Stimulated activated CD8-positive, alpha-beta memory T cell treated with anti-CD3 and anti-CD28 coated beads, Interleukin-4, amount 100 ng/mL, for 4 hours (primary cell): ENCODE results near the gene NTN3.

ENCODE experiments used
- DNase-seq, 2 donors: peaks; one replicate each; pipeline ENCODE4 v3.0.0-alpha.2; 2020; ENCODE audit warnings: low read depth in 2 of 2, low spot score in 1 of 2

NTN3 gene

DNA sequence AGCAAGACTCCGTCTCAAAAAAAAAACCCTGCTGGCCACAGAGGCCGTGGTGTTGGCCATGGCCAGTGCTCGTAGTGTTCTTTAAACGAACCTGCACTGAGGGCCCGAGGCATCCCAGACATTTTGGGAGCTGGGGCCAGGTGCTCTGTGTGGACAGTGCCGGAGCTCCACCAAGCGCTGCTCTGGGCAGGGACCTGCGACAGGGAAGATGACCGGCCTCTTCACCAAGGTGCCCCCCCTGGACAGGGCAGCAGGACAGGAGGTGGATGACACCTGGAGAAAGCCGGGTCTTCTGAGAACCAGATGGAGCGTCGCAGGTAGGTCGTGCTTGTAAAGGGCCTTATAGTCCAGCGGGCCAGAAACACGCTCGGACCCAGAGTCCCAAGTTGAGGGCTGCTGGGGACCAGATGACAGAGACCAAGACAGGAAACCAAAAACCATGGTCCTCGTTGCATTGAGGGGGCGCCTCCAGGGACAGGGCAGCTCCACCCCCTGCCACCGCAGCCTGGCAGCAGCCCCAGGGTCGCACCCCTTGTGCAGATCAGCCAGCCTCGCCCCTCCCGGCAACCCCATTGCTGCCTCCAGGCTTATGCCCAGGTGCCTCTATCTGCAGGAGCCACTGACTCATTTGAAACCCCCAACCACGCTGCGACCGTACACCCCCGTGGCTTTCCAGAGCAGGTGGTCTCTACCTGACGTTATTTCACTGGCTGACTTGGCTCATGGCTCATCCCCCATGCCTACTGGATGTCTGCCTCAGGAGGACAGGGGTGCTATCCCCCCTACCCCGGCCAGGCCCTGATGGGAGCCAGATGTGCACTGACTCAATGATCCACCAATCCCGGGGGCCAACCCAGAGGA lies 4.2 kb upstream of the NTN3 start:
- no peak for DNase-seq

DNA sequence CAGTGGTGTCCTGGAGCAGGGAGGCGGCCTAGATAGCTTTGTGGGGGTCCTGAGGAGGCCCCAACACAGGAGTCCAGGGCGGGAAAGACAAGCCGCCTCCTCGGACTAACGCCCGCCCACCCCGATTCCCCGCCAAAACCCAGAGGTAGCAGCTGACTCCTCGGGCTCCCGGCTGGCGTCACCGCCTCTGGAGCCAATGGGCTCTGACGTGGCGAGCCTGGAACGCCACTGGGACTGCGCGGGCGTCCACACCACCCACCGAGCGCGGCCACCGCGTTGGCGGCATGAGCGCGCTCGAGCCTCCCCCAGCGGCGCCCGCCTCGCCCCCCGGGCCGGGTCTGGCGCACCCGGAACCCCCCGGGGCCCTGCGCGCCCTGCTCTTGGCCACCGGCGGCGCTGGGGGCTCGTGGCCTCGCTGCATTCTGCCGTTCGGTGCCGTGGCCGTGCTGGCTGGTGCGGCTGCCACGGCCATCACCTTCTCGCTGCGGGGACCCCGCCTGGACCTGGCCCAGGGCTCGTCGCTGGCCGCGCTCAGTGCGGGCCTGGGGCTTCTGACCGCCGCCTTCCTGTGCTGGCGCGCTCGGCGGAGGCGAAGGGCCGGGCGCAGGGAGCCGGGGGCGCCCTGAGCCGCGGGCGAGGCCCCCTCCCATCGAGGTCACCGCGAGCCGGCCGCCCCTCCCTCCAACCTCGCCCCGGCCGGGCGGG lies 3.4 kb upstream of the NTN3 start:
- DNase-seq: no peak

DNA sequence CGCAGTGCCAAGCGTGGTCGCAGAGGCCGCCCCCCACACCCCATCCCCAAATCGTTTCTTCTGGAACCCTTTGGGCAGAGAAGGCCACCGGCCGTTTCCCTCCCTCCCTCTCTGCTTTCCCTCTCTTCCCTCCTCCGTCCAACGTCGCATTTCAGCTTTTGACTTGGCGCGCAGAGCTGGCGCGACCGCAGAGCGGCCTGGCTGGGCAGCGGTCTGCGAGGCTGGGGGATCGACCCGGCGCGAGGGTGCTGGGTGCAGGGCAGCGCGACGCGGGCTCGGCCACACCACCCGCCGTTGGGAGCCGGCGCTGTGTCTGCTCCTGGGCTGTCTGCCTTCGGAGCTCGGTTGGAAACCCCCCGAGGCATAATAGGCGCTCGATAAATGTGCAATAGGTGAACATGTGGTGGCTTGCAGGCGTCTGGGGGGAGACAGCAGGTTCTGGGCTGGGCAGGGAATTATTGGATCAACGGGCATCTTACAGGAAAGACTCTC lies 2.8 kb upstream of the NTN3 start:
- no peak for DNase-seq

DNA sequence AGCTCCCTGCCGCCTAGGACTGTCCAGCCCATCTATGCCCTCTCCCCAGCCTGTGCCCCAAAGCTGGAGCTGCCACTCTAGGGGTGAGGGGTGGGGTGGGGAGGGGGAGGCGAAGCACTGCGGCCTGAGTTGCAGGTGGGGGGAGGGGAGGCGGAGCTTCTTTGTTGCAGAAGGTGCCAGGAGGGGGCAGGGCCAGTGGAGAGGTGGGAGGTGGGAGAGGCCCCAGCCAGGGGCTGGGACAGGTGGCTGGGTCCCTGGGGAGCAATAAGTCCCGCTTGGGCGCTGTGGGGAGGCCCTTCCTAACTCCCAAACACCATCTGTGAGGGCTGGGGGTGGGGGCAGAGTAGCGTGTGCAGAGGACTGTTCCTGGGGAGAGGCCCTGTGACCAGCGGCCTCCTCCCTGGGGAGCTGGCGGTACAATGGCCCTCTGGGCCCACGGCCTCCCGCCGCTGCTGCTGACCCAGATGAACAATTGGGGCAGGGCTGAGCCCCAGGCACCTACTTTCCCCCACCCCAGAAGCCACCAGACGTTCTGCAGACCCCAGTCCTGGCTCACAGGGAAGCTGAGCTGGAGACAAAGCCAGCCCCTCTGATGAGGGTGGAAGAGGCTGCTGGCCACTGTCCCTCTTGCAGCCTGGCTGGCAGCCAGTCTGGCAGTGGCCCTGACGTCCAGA lies 2.2 kb upstream of the NTN3 start:
- DNase-seq: no peak

DNA sequence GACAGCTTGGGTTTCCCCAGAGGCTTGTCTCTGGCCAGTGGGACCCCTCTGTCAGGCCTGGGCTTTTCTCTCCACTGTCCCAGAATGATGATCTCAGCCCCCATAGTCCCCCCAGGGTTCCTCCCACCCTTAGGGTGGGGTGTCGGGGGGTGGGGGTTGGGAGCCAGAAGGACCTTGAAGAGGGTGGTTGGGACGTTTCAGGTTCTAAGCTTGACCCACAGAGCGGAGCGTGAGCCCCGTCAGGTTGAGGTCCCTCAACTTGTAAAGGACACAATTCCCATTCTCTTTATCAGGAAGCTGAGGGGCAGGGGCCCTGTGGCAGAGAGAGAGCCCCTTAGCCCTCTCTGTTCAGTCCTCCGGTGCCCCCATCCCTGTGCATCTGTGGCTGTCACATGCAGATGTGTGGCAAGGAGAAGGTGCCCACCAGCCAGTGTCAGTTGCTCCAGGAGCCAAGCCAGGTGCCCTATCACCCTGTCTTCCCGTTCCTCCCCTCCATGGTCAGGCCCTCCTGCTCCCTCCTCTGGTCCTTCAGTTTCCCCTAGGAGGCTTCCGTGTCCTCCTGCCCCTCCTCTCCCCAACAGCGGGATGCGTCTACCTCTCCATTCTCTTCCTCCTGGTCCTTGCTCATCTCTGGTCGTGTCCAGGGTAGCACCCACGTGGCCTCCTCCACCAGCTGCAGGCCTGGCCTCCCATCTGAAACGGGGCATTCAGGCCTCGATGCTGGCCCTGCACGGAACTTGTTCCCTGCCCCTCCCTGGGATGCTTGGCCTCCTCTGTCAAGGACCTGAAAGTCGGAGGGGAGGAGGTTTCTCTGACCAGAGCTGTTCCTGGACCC lies 1.5 kb upstream of the NTN3 start:
- no peak for DNase-seq

DNA sequence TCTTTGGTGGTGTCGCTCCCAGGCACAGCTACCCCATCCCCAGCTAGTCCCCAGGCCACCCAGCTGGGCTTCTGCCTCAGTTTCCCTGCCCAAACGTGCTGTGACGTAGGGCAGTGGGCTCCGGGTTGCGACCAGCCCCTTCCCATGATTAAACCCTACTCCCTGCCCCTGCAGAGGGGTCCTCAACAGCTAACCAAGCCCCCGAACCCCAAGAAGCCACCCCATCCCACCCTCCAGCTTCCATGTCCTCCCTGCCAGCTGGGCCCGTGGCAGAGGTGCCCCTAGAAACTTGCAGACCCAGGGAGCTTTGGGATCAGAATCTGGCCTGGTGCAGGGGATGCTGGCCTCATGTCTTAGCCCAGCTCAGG lies 879 bp upstream of the NTN3 start:
- DNase-seq: no peak

DNA sequence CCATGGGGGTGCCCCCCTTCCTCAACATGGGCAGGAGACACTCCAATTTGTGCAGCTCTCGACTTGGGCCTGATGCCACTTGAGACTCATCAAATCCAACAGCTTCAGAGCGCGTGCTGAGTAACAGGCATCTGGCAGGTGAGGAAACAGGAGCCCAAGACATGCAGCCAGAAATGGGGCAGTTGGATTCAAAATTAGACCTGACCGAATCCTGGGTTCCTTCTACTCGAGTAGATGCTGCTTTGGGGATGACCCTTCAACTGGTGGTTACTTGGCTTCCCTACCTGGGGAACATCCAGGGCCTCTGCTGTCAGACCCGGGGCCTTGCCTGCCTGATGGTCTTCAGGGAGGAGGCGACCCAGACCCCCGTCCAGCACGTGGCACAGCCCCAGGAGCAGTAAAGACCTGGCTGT lies 488 bp upstream of the NTN3 start:
- DNase-seq: no peak

DNA sequence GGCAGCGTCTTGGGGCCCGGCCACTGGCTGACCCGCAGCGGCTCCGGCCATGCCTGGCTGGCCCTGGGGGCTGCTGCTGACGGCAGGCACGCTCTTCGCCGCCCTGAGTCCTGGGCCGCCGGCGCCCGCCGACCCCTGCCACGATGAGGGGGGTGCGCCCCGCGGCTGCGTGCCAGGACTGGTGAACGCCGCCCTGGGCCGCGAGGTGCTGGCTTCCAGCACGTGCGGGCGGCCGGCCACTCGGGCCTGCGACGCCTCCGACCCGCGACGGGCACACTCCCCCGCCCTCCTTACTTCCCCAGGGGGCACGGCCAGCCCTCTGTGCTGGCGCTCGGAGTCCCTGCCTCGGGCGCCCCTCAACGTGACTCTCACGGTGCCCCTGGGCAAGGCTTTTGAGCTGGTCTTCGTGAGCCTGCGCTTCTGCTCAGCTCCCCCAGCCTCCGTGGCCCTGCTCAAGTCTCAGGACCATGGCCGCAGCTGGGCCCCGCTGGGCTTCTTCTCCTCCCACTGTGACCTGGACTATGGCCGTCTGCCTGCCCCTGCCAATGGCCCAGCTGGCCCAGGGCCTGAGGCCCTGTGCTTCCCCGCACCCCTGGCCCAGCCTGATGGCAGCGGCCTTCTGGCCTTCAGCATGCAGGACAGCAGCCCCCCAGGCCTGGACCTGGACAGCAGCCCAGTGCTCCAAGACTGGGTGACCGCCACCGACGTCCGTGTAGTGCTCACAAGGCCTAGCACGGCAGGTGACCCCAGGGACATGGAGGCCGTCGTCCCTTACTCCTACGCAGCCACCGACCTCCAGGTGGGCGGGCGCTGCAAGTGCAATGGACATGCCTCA lies 773 bp downstream of the NTN3 start:
- DNase-seq: no peak

DNA sequence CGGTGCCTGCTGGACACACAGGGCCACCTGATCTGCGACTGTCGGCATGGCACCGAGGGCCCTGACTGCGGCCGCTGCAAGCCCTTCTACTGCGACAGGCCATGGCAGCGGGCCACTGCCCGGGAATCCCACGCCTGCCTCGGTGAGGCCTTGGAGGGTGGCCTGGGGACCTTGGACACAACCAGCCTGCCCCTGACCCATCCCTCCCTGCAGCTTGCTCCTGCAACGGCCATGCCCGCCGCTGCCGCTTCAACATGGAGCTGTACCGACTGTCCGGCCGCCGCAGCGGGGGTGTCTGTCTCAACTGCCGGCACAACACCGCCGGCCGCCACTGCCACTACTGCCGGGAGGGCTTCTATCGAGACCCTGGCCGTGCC lies 1.4 kb downstream of the NTN3 start:
- DNase-seq: no peak

DNA sequence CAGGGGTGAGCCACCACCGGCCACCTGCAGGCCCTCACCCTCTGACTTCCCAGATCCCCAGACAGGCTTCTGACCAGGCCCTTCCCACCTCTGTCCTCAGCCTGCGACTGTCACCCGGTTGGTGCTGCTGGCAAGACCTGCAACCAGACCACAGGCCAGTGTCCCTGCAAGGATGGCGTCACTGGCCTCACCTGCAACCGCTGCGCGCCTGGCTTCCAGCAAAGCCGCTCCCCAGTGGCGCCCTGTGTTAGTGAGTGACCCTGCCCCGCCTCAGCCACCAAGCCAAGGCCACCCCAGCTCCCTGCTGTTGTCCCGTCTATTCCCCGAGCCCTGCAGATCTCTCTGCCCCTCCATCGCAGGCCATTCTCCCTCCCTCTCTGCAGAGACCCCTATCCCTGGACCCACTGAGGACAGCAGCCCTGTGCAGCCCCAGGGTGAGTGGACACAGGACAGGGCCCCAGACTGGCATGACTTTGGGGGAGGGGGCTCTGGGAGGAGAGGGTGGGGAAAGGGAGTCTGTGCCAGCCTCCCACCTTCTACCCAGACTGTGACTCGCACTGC lies 1.9 kb downstream of the NTN3 start:
- no peak for DNase-seq

DNA sequence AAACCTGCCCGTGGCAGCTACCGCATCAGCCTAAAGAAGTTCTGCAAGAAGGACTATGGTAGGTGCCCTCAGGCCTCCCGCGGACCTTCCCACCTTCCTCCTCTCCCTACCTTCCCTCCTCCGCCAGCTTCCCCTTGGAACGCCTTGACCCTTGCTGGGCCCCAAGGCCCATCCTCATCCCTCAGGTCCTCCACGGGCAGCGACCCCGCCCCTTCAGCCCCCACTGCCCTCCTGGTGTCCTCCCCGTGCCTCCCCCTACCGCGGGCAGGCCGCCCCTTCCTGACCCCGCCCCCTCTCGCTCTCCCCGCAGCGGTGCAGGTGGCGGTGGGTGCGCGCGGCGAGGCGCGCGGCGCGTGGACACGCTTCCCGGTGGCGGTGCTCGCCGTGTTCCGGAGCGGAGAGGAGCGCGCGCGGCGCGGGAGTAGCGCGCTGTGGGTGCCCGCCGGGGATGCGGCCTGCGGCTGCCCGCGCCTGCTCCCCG lies 2.4 kb downstream of the NTN3 start:
- DNase-seq: no peak

DNA sequence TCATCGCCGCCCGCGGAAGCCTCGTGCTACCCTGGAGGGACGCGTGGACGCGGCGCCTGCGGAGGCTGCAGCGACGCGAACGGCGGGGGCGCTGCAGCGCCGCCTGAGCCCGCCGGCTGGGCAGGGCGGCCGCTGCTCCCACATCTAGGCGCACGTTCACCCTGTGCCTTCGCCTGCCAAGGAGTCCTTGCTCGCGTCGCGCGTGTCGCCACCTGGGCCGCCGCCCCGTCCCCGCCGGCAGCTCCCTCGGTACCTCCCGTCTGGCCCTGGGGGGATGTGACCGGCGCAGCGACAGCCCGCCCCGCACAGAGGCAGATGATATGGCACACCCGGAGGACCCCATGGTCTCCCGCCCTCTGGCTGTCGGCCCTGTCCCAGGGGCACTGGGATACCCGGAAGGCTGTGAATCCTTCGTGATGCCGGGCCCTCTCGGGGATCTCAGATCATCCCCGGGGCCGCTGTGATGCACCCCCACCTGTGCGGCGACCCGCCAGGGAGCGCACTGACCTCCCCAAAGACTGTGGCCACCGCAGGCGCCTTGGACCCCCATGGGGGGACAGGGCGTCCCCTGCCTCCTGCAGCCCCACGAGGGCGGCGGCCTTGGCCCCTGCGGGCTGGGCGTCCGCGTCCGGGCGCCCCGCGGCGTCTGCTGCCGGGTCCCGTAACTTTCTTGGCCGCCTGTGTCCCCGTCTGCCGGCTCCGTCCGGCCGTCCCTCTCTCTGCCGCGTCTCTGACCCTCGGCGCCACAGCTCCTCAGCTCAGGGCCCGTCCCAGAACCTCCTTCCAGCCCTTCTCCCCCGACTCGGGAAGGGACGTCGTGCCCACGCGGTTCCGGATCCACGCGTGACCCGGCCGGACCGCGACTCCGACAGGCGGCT lies 3.1 kb downstream of the NTN3 start:
- DNase-seq: peak; percentile 18 to 34

DNA sequence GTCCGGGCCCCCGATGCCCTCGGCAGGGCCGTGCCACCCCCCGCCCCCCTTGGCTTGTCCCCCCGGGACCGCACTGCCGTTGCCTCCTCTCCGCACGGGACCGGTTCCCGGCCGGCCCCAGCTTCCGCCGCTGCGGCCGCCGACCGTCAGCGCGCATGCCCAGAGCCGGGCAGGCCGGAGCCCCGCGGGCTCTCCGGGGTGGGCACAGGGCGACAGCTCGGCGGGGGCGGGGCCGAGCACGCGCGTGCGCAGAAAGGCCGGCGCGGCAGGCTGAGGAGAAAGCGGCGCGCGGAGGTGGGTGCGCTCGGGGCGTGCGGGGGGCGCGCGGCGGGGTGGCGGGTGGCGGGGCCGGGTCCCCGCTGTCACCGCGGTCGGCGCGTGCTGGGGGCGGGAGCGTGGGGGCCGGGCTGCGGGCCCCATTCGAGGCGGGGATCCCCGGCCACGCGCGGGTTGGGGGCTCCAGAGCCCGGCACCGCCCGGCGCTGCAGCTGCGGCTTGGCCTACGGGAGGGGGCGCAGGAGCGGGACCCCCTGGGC lies 3.8 kb downstream of the NTN3 start, which contains the start of gene TBC1D24:
TBC1D24 (plus strand) TSS at position 251 of the 536 bp plus-strand sequence. CDS start 21,022 bp downstream, outside the sequence.
- peak; percentile 44 to 65 for DNase-seq

DNA sequence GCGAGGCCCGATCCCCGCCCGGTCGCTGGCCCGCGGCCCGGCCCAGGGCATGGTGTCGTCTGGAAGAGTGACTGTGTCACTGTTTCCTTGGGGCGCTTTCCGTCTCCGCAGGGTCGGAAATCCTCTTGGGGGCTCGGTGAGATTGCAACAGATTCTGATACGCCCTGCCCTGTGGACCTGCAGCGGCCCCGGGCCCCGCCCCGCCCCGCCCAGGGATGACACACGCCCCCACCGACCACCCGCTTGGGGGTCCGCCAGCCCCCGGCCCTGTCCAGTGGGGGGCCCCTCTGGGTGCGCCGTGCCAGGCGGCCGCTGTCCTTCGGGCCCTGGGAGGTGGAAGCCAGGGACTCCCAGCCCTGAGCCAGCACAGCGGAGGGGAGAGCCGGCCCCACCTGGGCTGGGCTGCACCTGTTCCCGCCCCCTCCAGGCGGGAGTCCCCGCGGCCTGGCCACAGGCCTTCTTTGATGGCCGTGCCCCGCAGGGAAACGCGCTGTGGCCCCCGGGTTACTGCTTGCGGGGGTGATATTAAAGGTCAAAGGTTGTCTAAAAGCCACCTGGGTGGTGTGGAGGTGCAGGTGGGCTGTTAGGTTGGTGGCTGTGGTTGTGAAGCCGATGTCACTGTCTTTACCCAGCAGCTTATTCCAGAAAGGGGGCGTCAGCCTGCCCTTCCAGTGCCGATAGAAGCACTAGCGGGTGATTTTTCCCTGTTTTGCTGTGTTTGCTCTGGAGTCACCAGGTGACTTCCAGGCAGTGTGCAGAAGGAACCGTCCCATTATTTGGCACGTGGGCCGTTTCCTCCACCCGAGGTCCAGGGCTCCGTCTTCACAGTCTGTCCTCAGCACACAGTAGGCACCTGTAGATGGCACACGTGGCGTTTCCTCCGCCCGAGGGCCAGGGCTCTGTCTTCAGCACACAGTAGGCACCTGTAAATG lies 4.6 kb downstream of the NTN3 start:
- DNase-seq: no peak

DNA sequence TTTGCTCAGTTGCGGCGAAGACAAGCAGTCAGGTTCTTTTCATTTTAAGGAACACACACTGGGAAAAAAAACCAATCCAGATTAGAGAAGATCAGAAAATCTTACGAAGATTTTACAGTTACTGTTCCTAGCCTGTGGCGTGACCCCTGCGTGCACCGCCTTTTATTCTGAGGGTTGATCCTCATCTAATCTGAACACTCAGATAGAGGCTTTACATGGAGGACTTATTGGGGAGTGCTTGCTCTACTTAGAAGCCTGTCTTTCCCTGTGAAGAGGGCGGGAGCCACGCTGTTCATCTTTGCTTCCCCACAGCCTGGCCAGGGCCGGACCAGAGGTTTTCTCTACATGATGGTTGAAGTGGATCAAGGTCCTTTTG lies 5.2 kb downstream of the NTN3 start:
- no peak for DNase-seq

DNA sequence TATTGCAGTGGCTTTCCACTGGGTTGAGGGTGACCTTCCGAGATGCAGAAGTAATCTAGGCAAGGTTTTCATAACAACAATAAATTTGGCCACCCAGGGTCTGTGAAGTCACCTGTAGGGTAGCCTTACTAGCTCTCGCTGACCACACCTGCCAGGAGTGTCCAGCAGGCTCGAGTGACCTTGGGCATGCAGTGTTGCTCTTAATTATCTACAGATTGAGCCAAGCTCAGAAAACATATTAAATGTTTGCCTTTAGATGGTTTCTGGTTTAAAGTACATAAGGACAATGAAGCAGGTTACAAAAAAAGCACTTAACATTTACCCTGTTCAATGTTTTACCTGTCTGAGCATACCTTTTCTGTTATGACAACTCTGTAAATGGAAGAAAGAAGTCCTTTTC lies 5.6 kb downstream of the NTN3 start:
- DNase-seq: no peak

DNA sequence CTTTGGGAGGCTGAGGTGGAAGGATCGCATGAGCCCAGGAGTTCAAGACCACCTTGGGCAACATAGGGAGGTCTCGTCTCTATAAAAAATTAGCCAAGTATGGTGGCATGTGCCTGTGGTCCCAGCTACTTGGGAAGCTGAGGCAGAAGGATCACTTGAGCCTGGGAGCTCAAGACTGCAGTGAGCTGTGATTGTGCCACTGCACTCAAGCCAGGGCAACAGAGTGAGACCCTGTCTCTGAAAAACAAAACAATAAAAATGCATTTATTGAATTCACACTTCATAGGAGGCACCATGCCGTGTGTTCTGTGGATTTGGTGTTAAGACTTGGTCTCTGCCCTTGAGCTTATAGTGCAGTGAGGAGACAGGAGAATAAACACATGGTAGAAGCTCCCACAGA lies 6.2 kb downstream of the NTN3 start:
- DNase-seq: no peak
